Psoas muscle (tissue), 8 donors: ENCODE measurements around the gene DNAH8. TPM values are rescaled to one million over a fixed set of nuclear protein-coding genes. Genes with fewer than 3 reads are reported as not detected.

Experiments used
- ATAC-seq, 4 donors: fragments of 200-7000 bp; cut with Tn5 transposase; one replicate each; pipeline ENCODE4 v1.9.1; 2020; ENCODE audit warnings: moderate library complexity in 3 of 4, mild to moderate bottlenecking in 2 of 4
- DNase-seq, 2 donors: peaks; one replicate each; pipeline ENCODE4 v3.0.0-alpha.2; 2020
- H3K27ac ChIP-seq: fragments of 200-600 bp; one replicate; pipeline ENCODE4 v1.8.0; 2022
- H3K27me3 ChIP-seq, 3 donors: fragments of 200-600 bp in 1 of 3; one replicate each; pipeline versions ENCODE4 v1.6.1 to v1.8.0; 2013 to 2022; ENCODE audit warnings: low read length in 2 of 3, mild to moderate bottlenecking in 2 of 3, moderate library complexity in 1 of 3; ENCODE audit not compliant: insufficient read depth in 3 of 3
- H3K36me3 ChIP-seq, 2 donors: fragments of 200-600 bp in 1 of 2; one replicate each; pipeline versions ENCODE4 v1.6.1 to v1.8.0; 2013 to 2022; ENCODE audit warnings: low read depth in 1 of 2, mild to moderate bottlenecking in 1 of 2, moderate library complexity in 1 of 2; ENCODE audit not compliant: insufficient read depth in 1 of 2
- H3K4me1 ChIP-seq: fragments of 200-600 bp; one replicate; pipeline ENCODE4 v1.8.0; 2022
- H3K4me3 ChIP-seq: fragments of 200-600 bp; one replicate; pipeline ENCODE4 v1.8.0; 2022; ENCODE audit warnings: mild to moderate bottlenecking
- H3K9me3 ChIP-seq: fragments of 200-600 bp; one replicate; pipeline ENCODE4 v1.8.0; 2022
- CTCF ChIP-seq: fragments of 200-600 bp; IDR thresholded peaks from one replicate; pipeline ENCODE4 v1.8.0; 2022; ENCODE audit warnings: antibody characterized with exemption
- WGBS, 3 donors: extraction: QIAGEN DNeasy Blood & Tissue Kit; methylation state at CpG; one replicate each; pipeline versions ENCODE4 v1.1.6 to v1.1.7; 2013; 5-methylcytosine and 5-hydroxymethylcytosine counted together
- intact Hi-C, 2 donors: fragments of 100-400 bp; cut with DNase I; formaldehyde crosslinking; loops; one replicate each; pipeline versions ENCODE4 v1.11.0 to v1.14.2; 2022
- polyA plus RNA-seq, 3 donors: library from polyadenylated mRNA; stranded (reverse); fragments of 200-250 nt; gene quantifications; one replicate each; pipeline ENCODE4 v1.2.3, GENCODE V29; 2013
- total RNA-seq, 4 donors: library from RNA; stranded (reverse); fragmentation: NEBNext Ultra II Directional in 2 of 4; extraction: Animal tissue kit (Norgen Biotek cat#: 25700) in 2 of 4; gene quantifications; one replicate each; pipeline versions ENCODE4 v1.2.1 to v1.2.4, GENCODE V29; 2021 to 2023
- donor health status: healthy with polysubstance abuse.
- donor health status: DM: no; HTN: no; CAD: no; lungs with moderate emphysema.
- donor health status: Bipolar disorder and iron deficiency.
- donor health status: healthy.
- donor health status: DM: yes; HTN: yes; CAD: no.
- donor health status: DM: no; HTN: no; CAD: no.
- donor health status: DM: no; HTN: no; CAD: no.
- donor health status: DM: yes; HTN: yes; CAD: no.

Gene DNAH8
- total and polyA plus RNA-seq, 7 donors: 0.02 TPM; not detected in 6

DNA sequence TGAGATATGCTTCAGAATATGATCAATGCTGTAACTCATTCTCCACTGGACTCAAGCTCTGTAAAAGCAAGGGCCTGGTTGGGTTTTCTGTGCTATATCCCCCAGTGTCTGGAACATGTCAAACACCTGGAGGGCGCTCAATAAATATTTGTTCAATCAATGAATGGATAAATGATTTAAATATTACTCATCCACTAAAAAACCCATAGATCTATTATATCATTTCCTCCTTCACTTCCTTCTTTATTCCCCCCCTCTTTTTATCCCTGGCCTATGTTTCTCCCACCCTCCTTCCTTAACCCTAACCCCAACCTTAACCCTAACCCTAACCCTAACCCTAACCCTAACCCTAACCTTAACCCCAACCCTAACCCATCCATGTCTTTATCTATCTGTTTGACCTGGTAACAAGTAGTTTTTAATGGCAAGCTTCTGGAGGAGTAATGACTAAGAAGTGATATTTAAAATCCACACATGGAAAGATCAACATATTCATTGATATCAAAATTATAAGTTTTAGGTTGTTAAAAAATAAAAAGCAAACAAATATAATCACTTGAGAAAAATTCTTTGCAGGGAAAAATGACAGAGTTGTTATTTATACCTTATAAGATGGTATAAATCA, 229.7 kb downstream of the DNAH8 start:
- intact Hi-C loops: no loop called here

DNA sequence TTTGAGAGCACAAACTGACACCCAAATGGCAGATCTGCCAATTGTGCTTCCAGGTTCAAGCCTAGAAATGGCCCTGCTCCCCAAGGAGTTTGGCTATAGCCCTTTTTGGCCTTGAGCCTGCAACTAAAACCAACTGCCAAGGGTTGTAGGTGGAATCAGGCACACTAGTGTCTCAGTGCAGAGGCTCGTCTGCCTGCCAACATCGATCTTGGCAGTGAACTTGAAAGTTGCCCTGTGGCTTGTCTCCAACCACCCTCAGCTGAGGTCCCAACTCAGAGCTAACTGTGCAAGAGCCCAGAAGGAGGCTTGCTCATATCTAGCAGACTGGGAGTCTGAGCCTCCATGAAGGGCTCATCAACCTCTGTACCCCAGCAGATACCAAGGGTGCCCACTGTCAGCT, 240.8 kb downstream of the DNAH8 start:
- Histone ChIP-seq H3K4me3 (no peak overlapping the region), H3K27ac (no peak overlapping the region), H3K4me1 (no peaks in the 10 kb centered on the region), H3K36me3 (no peaks in the 10 kb centered on the region), H3K27me3 (peaks cover 0 to 3% (median 0%) of the 10 kb centered on the region in 3 donors), H3K9me3 (no peaks in the 10 kb centered on the region)
- ATAC-seq (no peak), DNase-seq (no peak)
- whole genome bisulfite sequencing, 3 donors: 32 to 51% (median 50%) methylated on average over 2 of the region's 2 CpGs
- intact Hi-C loops: no loop called here
- no peak for TF ChIP-seq CTCF

More for the DNA sequence above, 229.7 kb downstream of the DNAH8 start:
- TF ChIP-seq CTCF: no peak
- no peaks in the 10 kb centered on the region for H3K27me3 ChIP-seq
- H3K4me3 ChIP-seq: no peak overlapping the region
- 79 to 91% (median 89%) methylated on average over 1 of the region's 1 CpG for WGBS, 3 donors
- no peaks in the 10 kb centered on the region for H3K9me3 ChIP-seq
- ATAC-seq (no peak), DNase-seq (no peak)
- no peaks in the 10 kb centered on the region for H3K36me3 ChIP-seq
- H3K27ac ChIP-seq: no peak overlapping the region
- no peaks in the 10 kb centered on the region for H3K4me1 ChIP-seq

DNA sequence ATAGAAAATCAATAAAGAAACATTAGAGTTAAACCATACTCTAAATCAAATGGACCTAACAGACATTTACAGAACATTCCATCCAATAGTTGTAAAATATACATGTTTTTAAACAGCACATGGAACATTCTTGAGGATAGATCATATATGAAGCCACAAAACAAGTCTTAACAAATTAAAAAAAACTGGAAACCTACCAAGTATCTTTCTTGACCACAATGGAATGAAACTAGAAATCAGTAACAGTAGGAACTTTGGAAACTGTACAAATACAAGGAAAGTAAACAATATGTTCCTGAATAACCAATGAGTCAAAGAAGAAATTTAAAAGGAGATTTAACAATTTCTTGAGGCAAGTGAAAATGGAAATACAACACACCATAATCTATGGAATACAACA, 242.3 kb downstream of the DNAH8 start:
- Histone ChIP-seq H3K36me3 (no peaks in the 10 kb centered on the region), H3K9me3 (no peaks in the 10 kb centered on the region), H3K4me3 (no peak overlapping the region), H3K27ac (no peak overlapping the region), H3K4me1 (no peaks in the 10 kb centered on the region), H3K27me3 (peaks cover 0 to 3% (median 0%) of the 10 kb centered on the region in 3 donors)
- intact Hi-C loops: no loop called here
- DNase-seq (no peak), ATAC-seq (no peak)
- no peak for TF ChIP-seq CTCF

- TF ChIP-seq CTCF: no peak
- intact Hi-C loops: no loop called here
- Histone ChIP-seq H3K27ac (no peak overlapping the region), H3K27me3 (no peaks in the 10 kb centered on the region), H3K4me3 (no peak overlapping the region), H3K9me3 (no peaks in the 10 kb centered on the region), H3K36me3 (no peaks in the 10 kb centered on the region), H3K4me1 (no peaks in the 10 kb centered on the region)
- WGBS, 3 donors: 85 to 91% (median 89%) methylated on average over 2 of the region's 2 CpGs
- DNase-seq (no peak), ATAC-seq (no peak)
Observed at GRCh38 chr6:38959138-38959537, 244.0 kb downstream of the DNAH8 start.

GRCh38 chr6:38968702-38969149, 253.6 kb downstream of the DNAH8 start:
- Histone ChIP-seq H3K27me3 (peaks cover 0 to 2% (median 0%) of the 10 kb centered on the region in 3 donors), H3K36me3 (no peaks in the 10 kb centered on the region), H3K27ac (no peak overlapping the region), H3K4me3 (no peak overlapping the region), H3K4me1 (no peaks in the 10 kb centered on the region), H3K9me3 (no peaks in the 10 kb centered on the region)
- TF ChIP-seq CTCF: no peak
- no peak for ATAC-seq
- intact Hi-C loops: no loop called here
- no peak for DNase-seq
